HG02870 (cell line): ENCODE measurements around the gene ARHGAP40.

Source experiments
- ATAC-seq: cut with Tn5 transposase; IDR thresholded peaks from one replicate; pipeline ENCODE4 v1.9.1; 2021; ENCODE audit warnings: mild to moderate bottlenecking, moderate library complexity; ENCODE audit not compliant: unreplicated experiment

The ARHGAP40 gene

DNA sequence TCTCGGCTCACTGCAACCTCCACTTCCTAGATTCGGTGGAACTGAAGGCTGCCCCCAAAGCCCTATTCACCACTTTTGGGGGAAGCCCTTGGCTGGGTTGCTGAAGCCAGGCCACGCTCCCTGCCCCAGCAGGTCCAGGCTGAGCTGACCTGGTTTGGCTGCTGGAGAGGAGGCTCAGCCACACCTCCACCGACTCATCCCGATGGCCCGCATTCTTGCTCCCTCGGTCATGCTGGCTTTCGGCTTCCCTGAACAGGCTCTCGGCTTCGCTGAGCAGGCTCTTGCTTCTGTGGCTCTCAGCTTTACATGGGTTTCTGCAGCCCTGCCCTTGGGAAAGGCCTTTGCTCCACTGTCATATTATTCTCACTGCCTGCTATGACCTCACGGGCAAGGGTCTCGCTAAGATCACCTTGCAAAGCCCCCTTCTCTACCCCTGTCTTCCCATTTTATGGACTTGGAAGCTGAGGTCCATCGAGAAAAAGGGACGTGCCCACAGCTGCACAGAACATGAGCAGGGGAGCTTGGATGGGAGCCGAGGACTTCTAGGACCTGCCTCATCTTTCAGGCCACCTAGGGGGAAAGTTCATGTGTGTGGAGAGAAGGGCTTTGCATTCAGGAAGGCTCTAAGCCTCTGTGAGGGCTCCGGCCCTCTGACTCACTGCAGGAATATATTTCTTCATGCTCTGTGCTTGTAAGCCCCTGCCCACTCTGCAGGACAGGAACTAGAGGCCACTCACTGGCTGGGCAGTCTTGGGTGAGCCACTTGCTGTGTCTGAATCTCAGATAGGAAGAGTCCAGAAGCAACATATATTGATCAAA, 15.6 kb downstream of the ARHGAP40 start:
- ATAC-seq, result no peak

- no peak for ATAC-seq
Measured at GRCh38 chr20:38617830-38618196, 16.2 kb downstream of the ARHGAP40 start.

DNA sequence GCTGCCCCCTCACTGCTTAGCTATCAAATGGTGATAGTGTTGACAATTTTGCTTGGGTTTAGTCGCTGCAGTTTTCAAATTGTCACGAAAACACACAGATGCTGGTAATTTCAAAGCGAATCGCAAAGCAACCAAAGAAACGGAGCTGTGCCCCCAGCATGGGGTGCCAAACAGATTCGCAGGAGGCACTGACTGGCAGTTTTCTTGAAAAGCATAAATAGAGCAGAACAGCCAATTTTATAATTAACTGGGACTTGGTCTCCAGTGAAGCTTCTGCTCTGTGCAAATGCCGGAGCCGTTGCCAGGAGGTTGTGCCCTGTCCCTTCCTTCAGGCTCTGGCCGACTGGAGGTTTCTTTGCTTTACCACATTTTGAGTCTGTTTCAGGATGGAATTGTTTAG, 18.8 kb downstream of the ARHGAP40 start:
- no peak for ATAC-seq

DNA sequence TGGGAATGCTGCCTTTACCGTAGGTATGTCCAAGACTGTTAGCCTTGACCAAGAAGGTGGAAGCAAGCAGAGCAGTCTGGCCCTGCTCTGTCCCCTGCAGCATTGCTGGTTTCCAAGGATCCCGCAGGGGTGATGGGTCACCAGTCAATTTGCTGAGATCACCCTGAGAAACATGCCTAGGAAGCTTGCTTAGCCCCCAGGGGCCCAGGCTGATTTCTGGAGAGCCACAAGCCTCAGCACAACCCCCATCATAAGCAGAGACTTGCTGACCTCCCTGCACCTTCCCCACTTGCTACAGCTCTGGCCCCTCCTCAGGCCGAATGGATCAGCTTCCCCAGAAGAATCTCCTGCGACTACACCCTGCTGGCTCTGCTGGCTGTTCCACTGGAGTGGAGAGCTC, 21.5 kb downstream of the ARHGAP40 start:
- ATAC-seq, result no peak

DNA sequence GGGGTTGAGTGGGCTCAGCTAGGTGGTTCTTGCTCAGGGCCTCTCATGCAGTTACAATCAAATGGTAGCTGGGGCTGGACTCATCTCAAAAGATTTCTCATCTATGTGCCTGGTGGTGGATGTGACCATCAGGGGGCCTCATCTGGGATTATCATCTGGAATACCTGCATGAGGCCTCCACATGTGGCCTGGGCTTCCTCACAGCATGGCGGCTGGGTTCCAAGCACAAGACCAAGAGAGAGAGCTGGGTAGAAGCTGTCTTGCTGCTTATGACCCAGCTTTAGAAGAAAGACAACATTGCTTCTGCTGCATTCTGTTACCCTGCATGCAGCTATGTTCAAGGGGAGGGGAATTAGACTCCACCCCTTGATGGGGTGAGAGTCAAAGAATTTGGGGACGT, 22.5 kb downstream of the ARHGAP40 start:
- ATAC-seq, result no peak

DNA sequence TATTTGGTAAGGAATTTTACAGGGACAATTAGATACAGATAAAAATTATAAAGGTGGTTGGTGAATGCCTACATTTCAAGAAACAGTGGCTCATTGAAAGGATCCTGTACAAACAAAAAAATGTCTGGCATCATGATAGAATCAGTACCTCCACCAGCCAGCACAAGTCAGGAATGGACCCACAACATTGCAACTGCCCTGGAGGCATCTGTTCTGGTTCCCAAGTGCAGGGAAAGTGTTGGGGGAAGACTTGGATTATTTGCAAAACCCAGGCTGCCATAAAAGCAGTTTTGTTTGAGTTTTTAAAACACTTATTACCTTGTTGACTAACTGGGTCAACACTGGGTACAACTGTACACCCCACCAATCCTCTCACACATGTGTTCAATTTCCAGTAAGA, 24.3 kb downstream of the ARHGAP40 start:
- ATAC-seq, result no peak

DNA sequence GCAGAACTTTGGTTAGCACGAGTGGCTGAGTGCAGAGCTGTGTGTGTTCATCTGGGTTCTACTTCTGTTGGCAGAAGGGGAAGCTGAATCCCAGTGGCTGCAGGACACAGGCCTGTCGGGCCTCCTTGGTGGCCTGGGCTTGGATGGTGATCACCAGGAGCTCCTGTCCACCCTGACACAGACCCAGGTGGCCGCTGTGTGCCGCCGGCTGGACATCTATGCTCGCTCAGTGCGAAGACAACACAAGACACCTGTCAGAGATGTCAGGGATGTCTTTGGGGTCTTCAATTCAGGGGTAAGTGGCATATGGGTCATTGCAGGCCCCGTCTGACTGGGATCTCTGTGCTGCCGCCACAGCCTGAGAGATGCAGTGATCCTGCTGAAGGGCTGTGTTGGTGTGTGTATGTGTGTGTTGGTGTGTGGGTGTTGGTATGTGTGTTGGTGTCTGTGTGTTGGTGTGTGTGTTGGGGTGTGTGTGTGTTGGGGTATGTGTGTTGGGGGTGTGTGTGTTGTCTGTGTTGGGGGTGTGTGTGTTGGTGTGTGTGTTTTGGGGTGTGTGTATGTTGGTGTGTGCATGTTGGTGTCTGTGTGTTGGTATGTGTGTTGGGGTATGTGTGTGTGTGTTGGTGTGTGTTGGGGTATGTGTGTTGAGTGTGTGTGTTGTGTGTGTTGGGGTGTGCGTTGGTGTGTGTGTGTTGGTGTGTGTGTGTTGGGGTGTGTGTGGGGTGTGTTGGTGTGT, 25.5 kb downstream of the ARHGAP40 start:
- no peak for ATAC-seq

DNA sequence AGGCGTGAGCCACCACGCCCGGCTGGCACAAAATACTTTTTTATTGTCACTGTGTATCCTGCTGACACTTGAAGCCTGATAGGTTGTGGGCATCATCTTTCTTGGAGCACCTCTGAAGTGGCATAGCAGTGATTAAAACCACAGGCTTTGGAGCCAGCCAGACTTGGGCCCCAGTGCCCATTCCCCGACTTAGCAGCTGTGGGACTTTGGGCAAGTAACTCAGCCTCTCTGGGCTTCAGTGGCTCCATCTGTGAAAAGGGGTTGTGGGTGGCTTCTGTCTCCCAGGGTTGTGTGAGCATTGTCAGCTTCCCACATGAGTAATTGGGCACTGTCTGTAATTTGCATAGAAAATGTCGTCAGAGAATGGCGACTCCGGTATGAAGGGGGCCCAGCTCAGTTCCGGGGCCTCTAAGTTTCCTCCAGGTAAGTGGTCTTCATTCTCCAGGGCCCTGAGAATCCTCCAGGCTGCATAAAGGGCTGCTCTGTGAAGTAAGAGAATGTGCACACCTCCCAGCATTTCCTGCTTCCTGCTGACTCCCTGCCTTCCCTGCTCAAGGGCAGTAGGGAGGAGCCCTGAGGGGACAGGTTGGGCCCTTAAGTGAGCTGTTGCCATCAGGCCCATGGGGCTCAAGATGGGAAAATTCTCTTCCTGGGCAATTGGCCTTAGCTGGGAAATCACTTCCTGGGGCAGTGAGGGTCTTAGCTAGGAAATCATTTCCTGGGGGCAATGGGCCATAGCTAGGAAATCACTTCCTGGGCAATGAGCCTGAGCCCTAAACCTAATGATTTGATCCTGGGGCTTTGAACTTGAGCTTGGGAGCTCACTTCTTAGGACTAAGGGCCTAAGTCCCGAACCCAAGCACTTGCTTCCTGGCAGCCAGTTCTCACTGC, 27.2 kb downstream of the ARHGAP40 start:
- ATAC-seq, result no peak

GRCh38 chr20:38629979-38630378, 28.4 kb downstream of the ARHGAP40 start:
- ATAC-seq, result no peak

DNA sequence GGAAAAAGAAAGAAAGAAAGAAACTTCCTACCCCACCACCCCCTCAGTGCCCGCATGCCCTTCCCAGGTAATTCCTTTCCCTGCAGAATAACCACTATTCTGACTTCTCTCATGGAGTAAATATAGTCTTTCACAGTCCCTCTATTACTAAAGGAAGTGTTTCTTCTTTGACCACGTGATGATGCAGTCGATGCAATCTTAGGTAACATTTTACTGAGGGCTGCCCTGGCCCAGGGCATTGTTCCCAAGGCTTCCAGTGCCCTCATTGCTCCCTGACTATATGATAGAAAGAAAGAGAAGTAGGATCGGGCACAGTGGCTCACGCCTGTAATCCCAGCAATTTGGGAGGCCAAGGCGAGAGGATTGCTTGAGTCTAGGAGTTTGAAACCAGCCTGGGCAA, 29.1 kb downstream of the ARHGAP40 start:
- no peak for ATAC-seq

- no peak for ATAC-seq
Measured at GRCh38 chr20:38631155-38632022, 29.8 kb downstream of the ARHGAP40 start.

GRCh38 chr20:38633577-38634093, 32.0 kb downstream of the ARHGAP40 start:
- ATAC-seq, result peak; percentile 67

GRCh38 chr20:38635721-38636288, 34.2 kb downstream of the ARHGAP40 start:
- no peak for ATAC-seq

DNA sequence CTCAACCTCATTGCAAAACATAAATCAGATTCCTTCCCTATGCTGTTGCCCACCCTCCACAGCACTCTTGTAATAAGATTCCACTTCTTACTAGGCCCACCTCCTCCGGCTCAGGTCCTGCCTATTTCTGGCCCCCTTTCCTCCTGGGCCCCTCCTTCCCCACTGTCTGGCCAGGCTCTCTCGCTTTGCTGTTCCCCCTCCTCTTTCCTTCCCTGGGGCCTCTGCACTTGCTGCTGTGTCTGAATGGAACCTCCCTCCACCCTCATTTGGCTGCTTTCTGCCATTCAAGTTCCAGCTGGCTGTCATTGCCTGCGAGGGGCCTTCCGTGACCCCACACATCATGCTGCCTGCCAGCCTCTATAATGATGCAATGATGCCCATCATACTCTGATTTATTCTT, 38.9 kb downstream of the ARHGAP40 start:
- ATAC-seq, result no peak

- no peak for ATAC-seq
Measured at GRCh38 chr20:38642498-38642897, 40.9 kb downstream of the ARHGAP40 start.

- ATAC-seq, result no peak
Measured at GRCh38 chr20:38644588-38645260, 43.1 kb downstream of the ARHGAP40 start.

DNA sequence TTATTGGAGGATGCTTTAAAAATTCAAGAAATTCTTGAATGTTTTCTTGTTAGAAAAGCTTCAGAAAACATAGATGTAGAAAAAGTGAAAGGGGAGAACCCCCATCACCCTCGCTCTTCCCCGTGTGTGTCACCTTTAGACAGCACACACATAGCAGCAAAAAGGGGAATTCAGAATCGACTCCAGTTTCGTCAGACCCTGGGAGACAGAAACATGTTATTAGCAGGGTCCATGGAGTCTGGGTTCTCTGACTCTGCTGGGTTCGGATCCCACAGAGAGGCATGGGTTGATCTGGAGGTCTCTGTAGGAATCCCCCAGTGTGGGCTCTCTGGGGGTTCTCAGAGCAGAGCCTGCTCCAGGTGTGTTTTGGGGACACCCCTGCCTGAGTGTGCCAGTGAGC, 43.7 kb downstream of the ARHGAP40 start:
- ATAC-seq, result no peak

- ATAC-seq, result peak; percentile 61
Measured at GRCh38 chr20:38645980-38646858, 44.6 kb downstream of the ARHGAP40 start.
